Muscle of arm (tissue), 12 donors: ENCODE measurements around the gene CRACR2A. TPM values are rescaled to one million over a fixed set of nuclear protein-coding genes. Genes with fewer than 3 reads are reported as not detected.

ENCODE experiments used
- DNase-seq: peaks from one replicate; pipeline ENCODE4 v3.0.0-alpha.2; 2013
- polyA plus RNA-seq, 12 donors: library from polyadenylated mRNA; unstranded; fragments of 120-200 nt; gene quantifications; one replicate each; pipeline ENCODE4 v1.2.1, GENCODE V29; 2013; ENCODE audit not compliant: insufficient read length in 12 of 12

Gene CRACR2A
- polyA plus RNA-seq, 12 donors: 1.3 to 2.4 (median 1.7) TPM; not detected in 2

DNA sequence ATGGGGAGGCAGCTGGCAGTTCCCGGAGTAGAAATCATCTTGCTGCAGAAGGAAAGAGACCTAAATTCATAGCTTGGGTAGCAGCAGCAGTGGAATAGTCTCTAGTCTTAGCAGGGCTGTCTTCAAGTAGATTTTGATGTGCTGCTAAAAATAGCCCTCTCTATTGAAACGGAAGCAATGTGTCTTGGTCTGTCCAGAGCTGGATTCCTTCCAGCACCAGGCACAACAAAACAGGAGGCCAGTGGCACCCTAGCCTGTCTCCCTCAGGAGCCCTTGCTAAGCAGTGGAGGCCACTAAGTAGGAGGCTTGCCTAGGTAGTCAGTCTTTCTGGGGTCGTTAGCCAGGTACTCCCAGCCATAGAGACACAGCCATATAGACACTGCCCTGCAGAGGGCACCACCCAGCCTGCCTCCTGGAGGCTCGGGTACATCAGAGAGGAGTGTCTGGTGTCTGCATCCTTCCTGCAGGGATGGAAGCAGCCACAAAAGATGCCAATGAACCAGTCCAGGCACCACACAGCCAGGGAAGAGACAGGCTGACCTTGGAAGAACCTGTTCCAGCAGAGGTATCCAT lies 97.5 kb downstream of the CRACR2A start:
- no peak for DNase-seq

GRCh38 chr12:3651585-3652424 lies 101.1 kb downstream of the CRACR2A start:
- DNase-seq: no peak

DNA sequence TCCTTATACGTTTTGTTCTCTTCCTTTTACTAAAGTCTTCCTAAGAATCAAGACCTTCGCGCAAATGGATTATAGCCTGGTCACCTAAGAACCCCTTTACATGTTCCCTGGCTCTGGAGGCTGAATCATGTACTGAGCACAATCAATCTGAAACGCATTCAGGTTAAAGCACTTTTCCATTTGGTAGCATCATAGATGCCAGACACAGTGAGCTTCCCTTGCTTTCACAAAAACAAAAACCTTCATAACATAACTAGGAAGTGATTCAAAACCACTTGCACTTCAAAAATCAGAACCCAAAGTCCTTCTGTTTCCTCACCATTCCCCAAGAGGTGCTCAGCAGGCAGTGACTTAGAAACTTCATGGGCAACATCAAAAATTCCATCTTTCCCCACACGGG lies 105.4 kb downstream of the CRACR2A start:
- no peak for DNase-seq

- DNase-seq: no peak
Observed at GRCh38 chr12:3646561-3647241, 106.2 kb downstream of the CRACR2A start.

DNA sequence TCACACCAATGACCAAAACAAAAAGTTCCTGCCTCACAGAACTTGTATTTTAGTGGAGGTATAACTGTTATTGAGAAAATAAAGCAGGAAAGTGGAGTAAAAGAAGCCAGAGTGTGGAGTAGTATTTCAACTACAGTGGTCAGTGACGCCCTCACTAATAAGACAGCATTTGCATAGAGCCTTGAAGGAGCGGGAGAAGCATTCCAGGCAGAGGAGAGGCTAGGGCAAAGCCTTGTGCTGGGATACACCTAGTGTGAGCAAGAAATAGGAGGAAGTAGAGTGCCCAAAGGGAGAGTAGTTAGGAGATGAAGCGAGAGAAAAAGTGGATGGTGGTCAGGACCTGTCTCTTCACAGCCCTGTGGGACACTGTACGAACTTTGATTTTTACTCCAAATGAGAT lies 107.8 kb downstream of the CRACR2A start:
- DNase-seq: no peak

- no peak for DNase-seq
Observed at GRCh38 chr12:3644104-3644503, 108.8 kb downstream of the CRACR2A start.

GRCh38 chr12:3641428-3642018 lies 111.4 kb downstream of the CRACR2A start:
- DNase-seq: no peak

- no peak for DNase-seq
Observed at GRCh38 chr12:3636328-3636727, 116.6 kb downstream of the CRACR2A start.

- DNase-seq: no peak
Observed at GRCh38 chr12:3634348-3634747, 118.6 kb downstream of the CRACR2A start.

DNA sequence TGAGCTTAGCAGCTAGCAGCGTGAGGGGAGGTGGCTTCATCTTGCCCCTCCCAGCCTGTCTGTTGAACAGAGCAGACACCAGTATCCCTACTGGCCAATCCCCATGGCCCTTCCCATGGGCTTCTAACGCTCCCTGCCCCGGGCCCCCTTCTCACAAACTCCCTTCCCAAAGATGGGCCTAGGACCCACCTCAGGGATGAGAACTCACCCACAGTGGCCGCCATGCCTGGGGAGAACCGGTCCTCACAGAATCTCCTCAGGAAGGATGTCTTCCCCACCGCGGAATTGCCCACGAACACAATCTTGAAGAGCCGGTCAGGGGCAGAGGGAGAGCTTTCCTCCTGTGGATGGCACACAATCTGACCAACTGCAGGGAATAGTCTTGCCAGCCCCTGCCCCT lies 119.5 kb downstream of the CRACR2A start:
- DNase-seq: no peak

DNA sequence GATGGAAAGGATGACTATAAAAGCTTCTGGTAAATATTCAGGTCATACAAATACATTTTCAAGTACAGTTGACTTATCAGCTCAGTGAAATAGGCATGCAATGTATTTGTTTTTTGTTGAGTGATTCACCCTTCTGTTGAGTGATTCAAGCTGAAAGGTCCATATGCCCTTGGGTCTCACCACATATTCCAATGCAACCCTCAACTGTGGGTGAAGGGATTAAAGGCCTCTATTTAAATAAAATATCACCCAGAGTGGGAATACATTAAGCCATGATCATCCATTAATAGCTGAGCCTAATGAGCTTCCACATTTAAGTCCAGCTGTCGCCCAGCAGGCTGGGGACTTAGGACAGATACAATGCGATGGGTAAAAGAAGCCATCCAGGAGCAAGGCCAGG lies 120.2 kb downstream of the CRACR2A start:
- DNase-seq: no peak

DNA sequence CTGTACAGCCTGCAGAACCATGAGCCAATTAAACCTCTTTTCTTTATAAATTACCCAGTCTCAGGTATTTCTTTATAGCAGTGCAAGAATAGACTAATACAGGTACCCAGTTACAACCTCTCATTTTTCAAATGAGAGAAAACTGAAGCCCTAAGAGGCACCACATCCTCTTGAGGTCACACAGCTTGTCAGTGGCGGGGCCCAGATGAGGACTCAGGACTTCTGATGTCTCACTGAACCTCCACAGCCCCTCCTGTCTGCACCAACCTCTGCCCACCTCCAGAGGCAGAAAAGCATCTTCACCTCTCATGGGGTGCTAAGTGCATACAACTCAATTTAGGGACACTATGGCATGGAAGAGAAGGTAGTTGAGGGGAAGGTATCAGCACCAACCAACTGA lies 120.7 kb downstream of the CRACR2A start:
- DNase-seq: no peak

DNA sequence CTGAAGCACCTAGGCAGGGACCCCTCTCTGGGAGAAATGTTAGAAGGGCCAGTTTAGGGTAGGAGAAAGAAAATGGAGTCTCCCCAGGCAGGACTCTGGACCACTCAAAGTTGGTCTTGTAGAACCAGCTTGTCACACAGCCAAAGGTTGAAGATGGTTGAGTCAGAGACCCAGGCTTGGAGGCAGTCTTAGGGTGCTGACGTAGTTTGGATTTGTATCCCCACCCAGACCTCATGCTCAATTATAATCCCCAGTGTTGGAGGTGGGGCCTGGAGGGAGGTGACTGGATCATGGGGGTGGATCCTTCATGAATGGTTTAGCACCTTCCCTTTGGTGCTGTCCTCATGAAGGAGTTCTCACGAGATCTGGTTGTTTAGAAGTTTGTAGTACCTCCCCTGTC lies 121.2 kb downstream of the CRACR2A start:
- no peak for DNase-seq

DNA sequence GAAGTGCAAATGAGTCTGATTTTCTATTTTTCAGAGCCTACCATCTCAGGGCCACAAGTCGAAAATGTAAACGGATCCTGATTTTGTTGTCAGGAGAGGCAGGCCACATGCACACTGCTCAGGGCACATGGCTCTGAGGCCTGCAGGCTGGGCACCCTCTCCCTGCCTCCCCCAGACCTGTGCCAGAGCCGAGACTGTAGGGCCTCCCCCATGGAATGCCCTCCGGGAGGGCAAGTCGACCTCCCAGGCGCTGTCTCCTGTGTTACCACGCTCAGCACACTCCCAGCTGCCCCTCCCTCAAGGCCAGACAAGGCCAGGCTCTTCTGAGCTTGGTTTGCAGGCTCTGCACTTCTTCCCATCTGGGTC lies 121.7 kb downstream of the CRACR2A start:
- no peak for DNase-seq

GRCh38 chr12:3630621-3631271 lies 122.2 kb downstream of the CRACR2A start:
- no peak for DNase-seq

DNA sequence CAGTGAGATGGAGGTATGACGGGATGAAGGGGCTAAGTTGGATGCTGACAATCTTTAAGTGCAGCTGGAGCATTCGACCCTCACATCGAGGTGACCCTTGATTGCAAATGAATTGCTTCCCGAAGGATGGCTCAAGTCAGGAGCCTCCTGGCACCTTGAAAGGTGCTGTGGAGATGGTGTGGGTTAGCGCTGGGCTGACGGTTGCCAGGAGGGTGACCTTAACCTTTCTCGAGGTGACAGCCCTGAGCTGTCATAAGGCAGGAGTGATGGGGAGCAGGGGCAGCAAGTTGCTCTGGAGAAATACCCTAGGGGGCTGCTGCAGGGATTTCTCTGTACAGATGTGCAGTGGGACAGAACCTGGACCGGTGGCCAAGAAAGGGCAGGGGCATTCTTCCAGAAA lies 122.8 kb downstream of the CRACR2A start:
- DNase-seq: no peak

- no peak for DNase-seq
Observed at GRCh38 chr12:3629057-3629830, 123.7 kb downstream of the CRACR2A start.

GRCh38 chr12:3628629-3629028 lies 124.3 kb downstream of the CRACR2A start:
- DNase-seq: no peak

- no peak for DNase-seq
Observed at GRCh38 chr12:3627336-3627735, 125.6 kb downstream of the CRACR2A start.

GRCh38 chr12:3624273-3624672 lies 128.6 kb downstream of the CRACR2A start:
- no peak for DNase-seq
